HAP-1 (cell line): ENCODE measurements around the gene AFDN.

Source experiments
- DNase-seq, 2 experiments: peaks; one replicate each; pipeline ENCODE4 v3.0.0-alpha.2; 2016 to 2020; ENCODE audit warnings: low spot score in 2 of 2
- H3K27me3 ChIP-seq: fragments of 250-450 bp; sonication (Bioruptor Pico); 2 replicates; pipeline ENCODE4 v1.5.1; 2020; ENCODE audit warnings: low read depth, mild to moderate bottlenecking, moderate library complexity
- H3K36me3 ChIP-seq: fragments of 250-450 bp; sonication (Bioruptor Pico); replicated peaks from 2 replicates; pipeline ENCODE4 v1.5.1; 2020; ENCODE audit warnings: mild to moderate bottlenecking
- H3K4me1 ChIP-seq: fragments of 250-450 bp; sonication (Bioruptor Pico); 2 replicates; pipeline ENCODE4 v1.5.1; 2020; ENCODE audit warnings: mild to moderate bottlenecking
- H3K4me3 ChIP-seq: fragments of 250-450 bp; sonication (Bioruptor Pico); 2 replicates; pipeline ENCODE4 v1.5.1; 2020; ENCODE audit warnings: mild to moderate bottlenecking, moderate library complexity
- H3K9me3 ChIP-seq: fragments of 250-450 bp; sonication (Bioruptor Pico); 2 replicates; pipeline ENCODE4 v1.5.1; 2020; ENCODE audit warnings: mild to moderate bottlenecking, moderate library complexity
- in situ Hi-C: fragments of 300-500 bp; cut with MboI; formaldehyde crosslinking; loops from 3 replicates; pipeline ENCODE4 v1.14.3; 2020; ENCODE audit warnings: low sequenced_read_pairs, inconsistent platforms, mixed read lengths

The AFDN gene

GRCh38 chr6:167826896-167827582 lies at the start of gene AFDN:
Gene AFDN, plus strand, starts transcription at chr6:167826911. Its CDS starts 222 bp downstream, at chr6:167827133.
- DNase-seq = peak in 1 of 2 experiments; percentile 57
- H3K36me3 ChIP-seq = peaks cover 3% of the 10 kb centered on the region; the same call in 1 of the 2 replicates
- in situ Hi-C loops = no loop called here

GRCh38 chr6:167778497-167779128 lies 48.1 kb upstream of the AFDN start:
- in situ Hi-C loops = no loop called here
- Histone ChIP-seq H3K9me3 (no peaks in the 10 kb centered on the region), H3K4me1 (no peaks in the 10 kb centered on the region), H3K36me3 (no peaks in the 10 kb centered on the region), H3K4me3 (no peak overlapping the region), H3K27me3 (no peaks in the 10 kb centered on the region)
- no peak for DNase-seq

More at GRCh38 chr6:167826896-167827582, at the start of gene AFDN:
- peaks cover 15% of the 10 kb centered on the region for H3K4me1 ChIP-seq
- no peaks in the 10 kb centered on the region for H3K9me3 ChIP-seq
- H3K27me3 ChIP-seq = no peaks in the 10 kb centered on the region
- peak within 1 kb of the TSS; percentile 86 for H3K4me3 ChIP-seq

GRCh38 chr6:167779129-167779992 lies 47.4 kb upstream of the AFDN start:
- Histone ChIP-seq H3K27me3 (no peaks in the 10 kb centered on the region), H3K4me1 (no peaks in the 10 kb centered on the region), H3K9me3 (no peaks in the 10 kb centered on the region), H3K36me3 (no peaks in the 10 kb centered on the region), H3K4me3 (no peak overlapping the region)
- no peak for DNase-seq
- in situ Hi-C loops = no loop called here

- H3K36me3 ChIP-seq = no peaks in the 10 kb centered on the region
- H3K9me3 ChIP-seq = no peaks in the 10 kb centered on the region
- in situ Hi-C loops = no loop called here
- H3K27me3 ChIP-seq = no peaks in the 10 kb centered on the region
- H3K4me1 ChIP-seq = no peaks in the 10 kb centered on the region
- no peak overlapping the region for H3K4me3 ChIP-seq
- no peak for DNase-seq
Measured at GRCh38 chr6:167779993-167780655, 46.6 kb upstream of the AFDN start.

- in situ Hi-C loops = no loop called here
- no peak for DNase-seq
Measured at GRCh38 chr6:167781066-167781767, 45.5 kb upstream of the AFDN start.

GRCh38 chr6:167781868-167782267 lies 44.8 kb upstream of the AFDN start:
- in situ Hi-C loops = no loop called here
- no peaks in the 10 kb centered on the region for H3K27me3 ChIP-seq
- no peak overlapping the region for H3K4me3 ChIP-seq
- DNase-seq = no peak
- no peaks in the 10 kb centered on the region for H3K36me3 ChIP-seq
- H3K4me1 ChIP-seq = no peaks in the 10 kb centered on the region
- H3K9me3 ChIP-seq = no peaks in the 10 kb centered on the region

More at GRCh38 chr6:167781066-167781767, 45.5 kb upstream of the AFDN start:
- Histone ChIP-seq H3K27me3 (no peaks in the 10 kb centered on the region), H3K9me3 (no peaks in the 10 kb centered on the region), H3K4me3 (no peak overlapping the region), H3K4me1 (no peaks in the 10 kb centered on the region), H3K36me3 (no peaks in the 10 kb centered on the region)

- no peak for DNase-seq
- H3K9me3 ChIP-seq = no peaks in the 10 kb centered on the region
- H3K4me3 ChIP-seq = no peak overlapping the region
- in situ Hi-C loops = no loop called here
- no peaks in the 10 kb centered on the region for H3K36me3 ChIP-seq
- H3K4me1 ChIP-seq = peaks cover 2% of the 10 kb centered on the region; the same call in 1 of the 2 replicates
- H3K27me3 ChIP-seq = no peaks in the 10 kb centered on the region
Measured at GRCh38 chr6:167782698-167783517, 43.8 kb upstream of the AFDN start.

- in situ Hi-C loops = no loop called here
- H3K27me3 ChIP-seq = no peaks in the 10 kb centered on the region
- H3K4me3 ChIP-seq = no peak overlapping the region
- no peaks in the 10 kb centered on the region for H3K9me3 ChIP-seq
- DNase-seq = no peak
- peaks cover 18% of the 10 kb centered on the region for H3K4me1 ChIP-seq
- no peaks in the 10 kb centered on the region for H3K36me3 ChIP-seq
Measured at GRCh38 chr6:167786853-167787675, 39.6 kb upstream of the AFDN start.

GRCh38 chr6:167787896-167788562 lies 38.7 kb upstream of the AFDN start:
- H3K9me3 ChIP-seq = no peaks in the 10 kb centered on the region
- H3K36me3 ChIP-seq = no peaks in the 10 kb centered on the region
- no peak overlapping the region for H3K4me3 ChIP-seq
- H3K4me1 ChIP-seq = peaks cover 18% of the 10 kb centered on the region
- peak in 1 of 2 experiments; percentile 70 for DNase-seq
- no peaks in the 10 kb centered on the region for H3K27me3 ChIP-seq
- in situ Hi-C loops = no loop called here

GRCh38 chr6:167788563-167788903 lies 38.2 kb upstream of the AFDN start:
- Histone ChIP-seq H3K27me3 (no peaks in the 10 kb centered on the region), H3K36me3 (no peaks in the 10 kb centered on the region), H3K9me3 (no peaks in the 10 kb centered on the region), H3K4me1 (peaks cover 18% of the 10 kb centered on the region), H3K4me3 (no peak overlapping the region)
- in situ Hi-C loops = no loop called here
- DNase-seq = peak in 1 of 2 experiments; percentile 60

- in situ Hi-C loops = no loop called here
- Histone ChIP-seq H3K4me3 (no peak overlapping the region), H3K27me3 (no peaks in the 10 kb centered on the region), H3K4me1 (peaks cover 18% of the 10 kb centered on the region), H3K36me3 (no peaks in the 10 kb centered on the region), H3K9me3 (no peaks in the 10 kb centered on the region)
- peak; percentile 4 to 46 for DNase-seq
Measured at GRCh38 chr6:167789358-167789757, 37.4 kb upstream of the AFDN start.
